Osteoblast (primary cell): ENCODE data around the gene CTAG1A. TPM values are rescaled to one million over a fixed set of nuclear protein-coding genes. Genes with fewer than 3 reads are reported as not detected.

Experiments used
- DNase-seq: peaks from one replicate; pipeline ENCODE4 v3.0.0; 2011; ENCODE audit warnings: low spot score, mixed read lengths; ENCODE audit not compliant: insufficient read length; ENCODE audit errors: missing footprints
- H2AFZ ChIP-seq: 2 replicates; pipeline ENCODE4 v1.6.0; 2011; ENCODE audit warnings: mild to moderate bottlenecking, low read length
- H3K27ac ChIP-seq: 2 replicates; pipeline ENCODE4 v1.5.1; 2011; ENCODE audit warnings: mild to moderate bottlenecking, low read depth, low read length, moderate library complexity
- H3K27me3 ChIP-seq: 2 replicates; pipeline ENCODE4 v1.6.0; 2012; ENCODE audit warnings: mild to moderate bottlenecking, control low read depth, inconsistent platforms, low read length, moderate library complexity; ENCODE audit not compliant: insufficient read depth
- H3K36me3 ChIP-seq: 2 replicates; pipeline ENCODE4 v1.5.1; 2011; ENCODE audit warnings: mild to moderate bottlenecking, low read length, control low read depth, moderate library complexity; ENCODE audit not compliant: insufficient read depth
- H3K4me1 ChIP-seq: 2 replicates; pipeline ENCODE4 v1.5.1; 2011; ENCODE audit warnings: mild to moderate bottlenecking, low read length, control low read depth, moderate library complexity; ENCODE audit not compliant: insufficient read depth
- H3K4me2 ChIP-seq: 2 replicates; pipeline ENCODE4 v1.6.0; 2011; ENCODE audit warnings: mild to moderate bottlenecking, low read length; ENCODE audit not compliant: insufficient read depth
- H3K4me3 ChIP-seq: fragments of 200-600 bp; sonication (generic); 3 replicates; pipeline ENCODE4 v1.5.1; 2012; ENCODE audit warnings: mild to moderate bottlenecking, low read length, inconsistent platforms; ENCODE audit not compliant: insufficient read depth
- H3K79me2 ChIP-seq: 2 replicates; pipeline ENCODE4 v1.6.0; 2012; ENCODE audit warnings: mild to moderate bottlenecking, low read length, control low read depth, inconsistent platforms; ENCODE audit not compliant: insufficient read depth
- H3K9me3 ChIP-seq: 2 replicates; pipeline ENCODE4 v1.5.1; 2011; ENCODE audit warnings: low read depth, low read length, control low read depth
- H4K20me1 ChIP-seq: 2 replicates; pipeline ENCODE4 v1.6.0; 2012; ENCODE audit warnings: mild to moderate bottlenecking, low read length, control low read depth; ENCODE audit not compliant: insufficient read depth
- total RNA-seq: library from RNA; depleted of rRNA; stranded (reverse); fragments of >200 nt; gene quantifications from 2 replicates; pipeline ENCODE4 v1.2.3, GENCODE V29; 2012
- TF ChIP-seq, protein P1 (sequence below): IDR thresholded peaks from 2 replicates; pipeline ENCODE4 v1.5.1; 2011; ENCODE audit warnings: mild to moderate bottlenecking, low read depth, low read length, moderate library complexity; ENCODE audit errors: extremely low read depth

CTAG1A gene
- total RNA-seq, 1 donor, result not detected

DNA sequence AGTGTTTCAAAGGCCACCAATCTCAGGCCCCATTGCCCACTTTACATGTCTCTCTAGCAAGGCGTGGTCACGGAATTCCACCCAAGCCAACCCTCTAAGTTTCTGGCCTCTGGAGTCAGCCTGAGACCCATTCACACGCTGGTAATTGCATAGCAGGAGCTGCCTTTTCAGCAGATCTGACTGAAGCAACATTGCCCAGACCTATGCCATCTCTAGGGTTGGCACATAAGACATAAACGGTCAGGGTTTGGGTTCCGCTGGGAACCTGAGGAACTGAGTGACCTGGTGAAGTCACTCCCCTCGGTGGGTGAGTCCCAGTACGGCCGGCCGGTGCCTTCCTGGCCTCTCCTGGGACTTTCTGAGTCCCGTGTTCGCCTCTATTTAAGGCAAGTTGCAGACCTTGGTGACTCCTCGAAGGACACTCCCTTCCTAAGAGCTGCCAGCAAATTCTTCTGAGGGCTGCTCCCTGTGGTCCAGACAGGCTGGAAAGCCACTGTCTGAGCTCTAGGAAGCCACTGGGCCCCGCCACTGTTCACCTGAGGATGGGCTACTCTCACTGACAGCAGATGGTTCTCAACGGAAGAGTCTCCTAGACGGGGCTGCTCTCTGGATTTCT, 15.9 kb downstream of the CTAG1A start:
- DNase-seq, result peak; percentile 71
- Histone ChIP-seq H2AFZ (no peak overlapping the region), H3K4me1 (peaks cover 31% of the 10 kb centered on the region), H4K20me1 (no peaks in the 10 kb centered on the region), H3K9me3 (no peaks in the 10 kb centered on the region), H3K27me3 (peaks cover 2% of the 10 kb centered on the region), H3K27ac (peak overlapping the region; percentile 38), H3K36me3 (no peaks in the 10 kb centered on the region), H3K4me2 (peak overlapping the region; percentile 60), H3K4me3 (no peak overlapping the region), H3K79me2 (no peaks in the 10 kb centered on the region)
- TF ChIP-seq, protein P1, sequence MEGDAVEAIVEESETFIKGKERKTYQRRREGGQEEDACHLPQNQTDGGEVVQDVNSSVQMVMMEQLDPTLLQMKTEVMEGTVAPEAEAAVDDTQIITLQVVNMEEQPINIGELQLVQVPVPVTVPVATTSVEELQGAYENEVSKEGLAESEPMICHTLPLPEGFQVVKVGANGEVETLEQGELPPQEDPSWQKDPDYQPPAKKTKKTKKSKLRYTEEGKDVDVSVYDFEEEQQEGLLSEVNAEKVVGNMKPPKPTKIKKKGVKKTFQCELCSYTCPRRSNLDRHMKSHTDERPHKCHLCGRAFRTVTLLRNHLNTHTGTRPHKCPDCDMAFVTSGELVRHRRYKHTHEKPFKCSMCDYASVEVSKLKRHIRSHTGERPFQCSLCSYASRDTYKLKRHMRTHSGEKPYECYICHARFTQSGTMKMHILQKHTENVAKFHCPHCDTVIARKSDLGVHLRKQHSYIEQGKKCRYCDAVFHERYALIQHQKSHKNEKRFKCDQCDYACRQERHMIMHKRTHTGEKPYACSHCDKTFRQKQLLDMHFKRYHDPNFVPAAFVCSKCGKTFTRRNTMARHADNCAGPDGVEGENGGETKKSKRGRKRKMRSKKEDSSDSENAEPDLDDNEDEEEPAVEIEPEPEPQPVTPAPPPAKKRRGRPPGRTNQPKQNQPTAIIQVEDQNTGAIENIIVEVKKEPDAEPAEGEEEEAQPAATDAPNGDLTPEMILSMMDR, result no peak

DNA sequence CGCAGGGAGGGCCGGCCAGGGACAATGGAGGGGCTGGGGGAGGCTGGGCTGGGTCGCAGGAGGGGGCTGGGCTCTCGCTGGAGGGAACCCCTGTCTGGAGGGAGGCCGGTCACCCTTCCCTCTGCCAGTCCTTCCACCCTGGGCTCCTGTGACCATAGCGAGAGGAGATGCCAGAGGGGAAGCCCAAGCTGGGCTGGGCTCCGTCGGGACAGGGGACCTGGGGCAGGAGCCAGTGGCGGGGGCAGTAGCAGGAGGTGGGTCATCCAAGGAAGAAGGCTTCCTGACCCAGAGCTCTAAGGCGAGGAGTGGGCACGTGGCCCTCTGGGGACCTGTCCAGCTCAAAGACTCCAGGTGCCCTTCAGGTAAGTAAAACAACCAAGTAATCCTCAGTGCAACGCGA, 17.3 kb downstream of the CTAG1A start:
- peaks cover 19% of the 10 kb centered on the region for H3K4me1 ChIP-seq
- H3K27me3 ChIP-seq, result no peaks in the 10 kb centered on the region
- H3K27ac ChIP-seq, result no peak overlapping the region
- no peaks in the 10 kb centered on the region for H4K20me1 ChIP-seq
- no peaks in the 10 kb centered on the region for H3K36me3 ChIP-seq
- H2AFZ ChIP-seq, result no peak overlapping the region
- H3K79me2 ChIP-seq, result no peaks in the 10 kb centered on the region
- DNase-seq, result no peak
- no peaks in the 10 kb centered on the region for H3K9me3 ChIP-seq
- TF ChIP-seq, protein P1, result no peak
- no peak overlapping the region for H3K4me2 ChIP-seq
- no peak overlapping the region for H3K4me3 ChIP-seq

DNA sequence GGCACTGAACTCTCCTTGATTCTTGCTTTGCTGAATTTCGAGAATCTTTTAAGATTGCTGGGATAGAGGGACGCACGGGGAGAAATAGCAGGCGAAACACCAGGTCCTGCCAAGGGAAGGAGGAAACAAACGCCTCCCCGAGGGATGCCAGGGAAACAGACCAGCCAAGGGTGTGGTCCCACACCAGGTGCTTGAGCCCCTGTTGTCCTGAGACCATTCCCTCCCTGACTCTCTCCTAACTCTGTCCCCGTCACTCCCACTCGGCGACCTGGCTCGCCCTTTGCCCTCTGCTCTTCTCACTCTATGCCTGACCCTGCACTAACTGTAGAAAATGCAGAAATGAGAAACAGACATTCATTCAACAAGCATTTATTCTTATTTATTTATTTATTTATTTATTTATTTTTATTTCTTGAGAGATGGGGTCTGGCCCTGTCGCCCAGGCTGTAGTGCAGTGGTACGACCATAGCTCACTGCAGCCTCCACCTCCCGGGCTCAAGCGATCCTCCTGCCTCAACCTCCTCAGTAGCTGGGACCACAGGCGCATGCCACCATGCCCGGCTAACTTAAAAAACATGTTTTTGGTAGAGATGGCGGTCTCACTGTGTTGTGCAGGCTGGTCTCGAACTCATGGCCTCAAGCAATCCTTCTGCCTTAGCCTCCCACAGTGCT, 18.0 kb downstream of the CTAG1A start:
- H3K4me2 ChIP-seq, result no peak overlapping the region
- H3K36me3 ChIP-seq, result no peaks in the 10 kb centered on the region
- no peak overlapping the region for H3K27ac ChIP-seq
- no peak overlapping the region for H2AFZ ChIP-seq
- H3K27me3 ChIP-seq, result no peaks in the 10 kb centered on the region
- no peaks in the 10 kb centered on the region for H3K9me3 ChIP-seq
- TF ChIP-seq, protein P1, result no peak
- H3K79me2 ChIP-seq, result no peaks in the 10 kb centered on the region
- DNase-seq, result peak; percentile 66
- no peaks in the 10 kb centered on the region for H4K20me1 ChIP-seq
- no peak overlapping the region for H3K4me3 ChIP-seq
- peaks cover 19% of the 10 kb centered on the region for H3K4me1 ChIP-seq
